HEK293 (cell line): ENCODE results near the gene AHCYL1.

Experiments used
- CTCF ChIA-PET: fragments of 350-600 bp; formaldehyde crosslinking; extraction: SDS; loops from one replicate; lab custom pipeline; 2021; ENCODE audit warnings: antibody characterized with exemption; lab: Yijun Ruan, JAX
- POLR2A ChIA-PET: fragments of 300-600 bp; formaldehyde crosslinking; extraction: SDS; loops from one replicate; lab custom pipeline; 2020; ENCODE audit warnings: antibody characterized with exemption, inconsistent platforms; lab: Yijun Ruan, JAX
- H3K27ac ChIP-seq: fragments of 200-500 bp; sonication (Bioruptor generic); 2 replicates; pipeline ENCODE4 v1.5.1; 2014; ENCODE audit warnings: low read depth, low read length, control low read depth, inconsistent platforms; ENCODE audit errors: extremely low read depth
- H3K36me3 ChIP-seq, 2 experiments: fragments of 200-500 bp in 1 of 2; sonication (Bioruptor generic) in 1 of 2; 1 replicate in 1 of 2; 2 replicates in 1 of 2; pipeline ENCODE4 v1.5.1; 2014 to 2017; ENCODE audit warnings: inconsistent platforms in 2 of 2, low read length in 2 of 2; ENCODE audit not compliant: control insufficient read depth in 2 of 2, insufficient read depth in 1 of 2
- H3K4me1 ChIP-seq: fragments of 200-500 bp; sonication (Bioruptor generic); 2 replicates; pipeline ENCODE4 v1.5.1; 2014; ENCODE audit warnings: mild to moderate bottlenecking, low read length, inconsistent platforms; ENCODE audit not compliant: control insufficient read depth, insufficient read depth
- H3K4me3 ChIP-seq: 2 replicates; pipeline ENCODE4 v1.5.1; 2011; ENCODE audit warnings: low read depth, mild to moderate bottlenecking, control low read depth, low read length, moderate library complexity
- H3K9me3 ChIP-seq: fragments of 200-500 bp; sonication (Bioruptor generic); 2 replicates; pipeline ENCODE4 v1.5.1; 2014; ENCODE audit warnings: low read depth, low read length, inconsistent platforms; ENCODE audit not compliant: control insufficient read depth, insufficient read depth
- CTCF ChIP-seq: fragments of 450-650 bp; formaldehyde crosslinking; IDR thresholded peaks from 2 replicates; pipeline ENCODE4 v1.5.1; 2016; ENCODE audit warnings: missing biosample characterization, missing genetic modification characterization
- SCRT2 ChIP-seq: fragments of 450-650 bp; formaldehyde crosslinking; IDR thresholded peaks from 2 replicates; pipeline ENCODE4 v1.5.1; 2016; ENCODE audit warnings: missing biosample characterization, missing genetic modification characterization
- SP7 ChIP-seq: fragments of 450-650 bp; formaldehyde crosslinking; IDR thresholded peaks from 2 replicates; pipeline ENCODE4 v1.5.1; 2016; ENCODE audit warnings: missing biosample characterization, missing genetic modification characterization
- TSHZ1 ChIP-seq: fragments of 450-650 bp; formaldehyde crosslinking; IDR thresholded peaks from 2 replicates; pipeline ENCODE4 v1.5.1; 2016; ENCODE audit warnings: missing biosample characterization, missing genetic modification characterization, borderline replicate concordance
- ZFP41 ChIP-seq: fragments of 450-650 bp; formaldehyde crosslinking; IDR thresholded peaks from 2 replicates; pipeline ENCODE4 v1.5.1; 2016; ENCODE audit warnings: missing biosample characterization, missing genetic modification characterization, borderline replicate concordance
- ZNF335 ChIP-seq: fragments of 450-650 bp; formaldehyde crosslinking; conservative IDR thresholded peaks from 2 replicates; pipeline ENCODE4 v1.5.1; 2016; ENCODE audit warnings: missing biosample characterization, missing genetic modification characterization
- ZNF514 ChIP-seq: fragments of 450-650 bp; formaldehyde crosslinking; IDR thresholded peaks from 2 replicates; pipeline ENCODE4 v1.5.1; 2016; ENCODE audit warnings: missing biosample characterization, missing genetic modification characterization
- ZNF596 ChIP-seq: fragments of 450-650 bp; IDR thresholded peaks from 2 replicates; pipeline ENCODE4 v1.5.0; 2018; ENCODE audit warnings: missing biosample characterization, mild to moderate bottlenecking, missing genetic modification characterization, moderate library complexity
- ZNF624 ChIP-seq: fragments of 450-650 bp; formaldehyde crosslinking; IDR thresholded peaks from 2 replicates; pipeline ENCODE4 v1.5.1; 2017; ENCODE audit warnings: missing biosample characterization, missing genetic modification characterization
- ZNF654 ChIP-seq: fragments of 450-650 bp; formaldehyde crosslinking; IDR thresholded peaks from 2 replicates; pipeline ENCODE4 v1.5.1; 2016; ENCODE audit warnings: low read depth, missing biosample characterization, missing genetic modification characterization
- ZNF837 ChIP-seq: fragments of 450-650 bp; formaldehyde crosslinking; IDR thresholded peaks from 2 replicates; pipeline ENCODE4 v1.5.1; 2016; ENCODE audit warnings: missing biosample characterization, missing genetic modification characterization
- ZXDB ChIP-seq: fragments of 450-650 bp; formaldehyde crosslinking; IDR thresholded peaks from 2 replicates; pipeline ENCODE4 v1.5.1; 2016; ENCODE audit warnings: missing biosample characterization, missing genetic modification characterization

The AHCYL1 gene

GRCh38 chr1:110050602-110051261, 66.2 kb downstream of the AHCYL1 start (continued):
- TF ChIP-seq ZFP41 (tag by site-specific recombination), result no peak
- no peak for TF ChIP-seq TSHZ1 (tag by site-specific recombination)

- ChIA-PET CTCF (interaction anchor here (0.7 to 8.6 kb wide), 8 partner anchors 10 to 409 kb away, joined by 4 to 92 read pairs (median 9); partner anchors contain the start of gene UBL4B), POLR2A (interaction anchor here (1.5 to 2.9 kb wide), 2 partner anchors 12 to 17 kb away, joined by 3 to 8 read pairs; partner anchors contain the start of gene STRIP1)
- H3K9me3 ChIP-seq, result no peaks in the 10 kb centered on the region
- no peak overlapping the region for H3K4me3 ChIP-seq
- peaks cover 26 to 99% of the 10 kb centered on the region in 2 experiments for H3K36me3 ChIP-seq
- no peak overlapping the region for H3K27ac ChIP-seq
- no peak for TF ChIP-seq ZNF624 (tag by site-specific recombination)
- no peak for TF ChIP-seq ZNF596 (tag by site-specific recombination)
- TF ChIP-seq ZNF514, result no peak
- TF ChIP-seq ZXDB (tag by site-specific recombination), result no peak
- H3K4me1 ChIP-seq, result no peaks in the 10 kb centered on the region
Observed at GRCh38 chr1:110051262-110051648, 66.7 kb downstream of the AHCYL1 start.

GRCh38 chr1:110053552-110054428, 69.2 kb downstream of the AHCYL1 start:
- Histone ChIP-seq H3K36me3 (peaks cover 9 to 99% of the 10 kb centered on the region in 2 experiments), H3K4me1 (no peaks in the 10 kb centered on the region), H3K4me3 (no peak overlapping the region), H3K9me3 (no peaks in the 10 kb centered on the region), H3K27ac (no peak overlapping the region)
- TF ChIP-seq ZNF335 (tag by site-specific recombination) (no peak), SCRT2 (peak; percentile 87), CTCF (tag by site-specific recombination) (peak; percentile 92), SP7 (tag by site-specific recombination) (0 out of 2 replicates have a peak, but pooled peaks have one; percentile 12), ZNF654 (tag by site-specific recombination) (peak; percentile 51), ZNF837 (tag by site-specific recombination) (no peak)
- POLR2A ChIA-PET, result interaction anchor here (1.1 kb wide), 1 partner anchor 12 kb away, joined by 3 read pairs; no protein-coding TSS in a partner anchor
- CTCF ChIA-PET, result interaction anchor here (0.6 to 8.6 kb wide), 37 partner anchors 8 to 560 kb away, joined by 3 to 92 read pairs (median 5); partner anchors contain the start of genes CYB561D1, STRIP1 and UBL4B
